GM18520 (cell line): ENCODE measurements around the gene TBC1D21.

ENCODE experiments used
- ATAC-seq: cut with Tn5 transposase; IDR thresholded peaks from one replicate; pipeline ENCODE4 v1.9.1; 2021; ENCODE audit not compliant: unreplicated experiment

Gene TBC1D21

GRCh38 chr15:73888224-73889041, 15.1 kb downstream of the TBC1D21 start:
- no peak for ATAC-seq

GRCh38 chr15:73889053-73889761, 15.8 kb downstream of the TBC1D21 start:
- no peak for ATAC-seq

- ATAC-seq, result no peak
These were observed 16.4 kb downstream of the TBC1D21 start for GRCh38 chr15:73889762-73890124.

- no peak for ATAC-seq
These were observed 18.3 kb downstream of the TBC1D21 start for GRCh38 chr15:73891328-73892315.

- ATAC-seq, result no peak
These were observed 19.3 kb downstream of the TBC1D21 start for GRCh38 chr15:73892446-73893226.

GRCh38 chr15:73894133-73894814, 20.9 kb downstream of the TBC1D21 start:
- ATAC-seq, result no peak

GRCh38 chr15:73897441-73898261, 24.3 kb downstream of the TBC1D21 start:
- no peak for ATAC-seq

- ATAC-seq, result no peak
These were observed 26.1 kb downstream of the TBC1D21 start for GRCh38 chr15:73899197-73900094.

GRCh38 chr15:73900095-73900712, 26.8 kb downstream of the TBC1D21 start:
- ATAC-seq, result no peak

GRCh38 chr15:73901126-73901810, 27.9 kb downstream of the TBC1D21 start:
- no peak for ATAC-seq

GRCh38 chr15:73902121-73903020, 29.0 kb downstream of the TBC1D21 start:
- no peak for ATAC-seq

GRCh38 chr15:73904026-73904815, 30.9 kb downstream of the TBC1D21 start:
- ATAC-seq, result no peak

GRCh38 chr15:73905225-73905827, 32.0 kb downstream of the TBC1D21 start:
- no peak for ATAC-seq

- no peak for ATAC-seq
These were observed 33.1 kb downstream of the TBC1D21 start for GRCh38 chr15:73906346-73907034.
